Upper lobe of left lung (tissue), 6 donors: Measurements from ENCODE around the gene EAF1. TPM values are rescaled to one million over a fixed set of nuclear protein-coding genes. Genes with fewer than 3 reads are reported as not detected.
"Not testable (repeated sequence)": the region's sequence is repeated elsewhere in the genome, so short reads cannot be mapped to it uniquely, and the experiment has no call there.

Source experiments
- ATAC-seq, 2 donors: fragments of 200-7000 bp; cut with Tn5 transposase; one replicate each; pipeline ENCODE4 v1.9.1; 2022; ENCODE audit warnings: mild to moderate bottlenecking in 2 of 2, moderate library complexity in 2 of 2; ENCODE audit not compliant: low FRiP score in 2 of 2
- DNase-seq, 2 donors: peaks; one replicate each; pipeline ENCODE4 v3.0.0-alpha.2; 2019 to 2020
- H3K27ac ChIP-seq, 4 donors: fragments of 200-600 bp; sonication (generic); one replicate each; pipeline ENCODE4 v1.5.1; 2016 to 2019
- H3K27me3 ChIP-seq, 4 donors: fragments of 200-600 bp; sonication (generic); one replicate each; pipeline ENCODE4 v1.5.1; 2017 to 2019
- H3K36me3 ChIP-seq, 4 donors: fragments of 200-600 bp; sonication (generic); one replicate each; pipeline ENCODE4 v1.5.1; 2016 to 2019
- H3K4me1 ChIP-seq, 4 donors: fragments of 200-600 bp; sonication (generic); one replicate each; pipeline ENCODE4 v1.5.1; 2018 to 2019
- H3K4me3 ChIP-seq, 4 donors: fragments of 200-600 bp; sonication (generic); one replicate each; pipeline ENCODE4 v1.5.1; 2017 to 2019; ENCODE audit warnings: mild to moderate bottlenecking in 2 of 4, moderate library complexity in 1 of 4
- H3K9me3 ChIP-seq, 4 donors: fragments of 200-600 bp; sonication (generic); one replicate each; pipeline ENCODE4 v1.5.1; 2018 to 2019
- CTCF ChIP-seq, 6 experiments: fragments of 450-650 bp in 4 of 6; fragments of 200-600 bp in 2 of 6; sonication (generic) in 2 of 6; IDR thresholded peaks; one replicate each; pipeline ENCODE4 v1.5.1; 2016 to 2019; ENCODE audit warnings: antibody characterized with exemption in 6 of 6
- EP300 ChIP-seq, 4 donors: sonication (generic); formaldehyde crosslinking; IDR thresholded peaks; one replicate each; pipeline ENCODE4 v1.5.1; 2017; ENCODE audit warnings: antibody characterized with exemption in 4 of 4, control low read depth in 2 of 4
- POLR2A ChIP-seq, 4 donors: fragments of 450-650 bp; IDR thresholded peaks; one replicate each; pipeline ENCODE4 v1.5.1; 2016 to 2017; ENCODE audit warnings: antibody characterized with exemption in 4 of 4, mild to moderate bottlenecking in 2 of 4
- POLR2AphosphoS5 ChIP-seq, 2 donors: sonication (generic); formaldehyde crosslinking; IDR thresholded peaks; one replicate each; pipeline ENCODE4 v1.5.1; 2017; ENCODE audit warnings: antibody characterized with exemption in 2 of 2
- WGBS, 2 donors: methylation state at CpG; one replicate each; pipeline ENCODE4 v1.1.5; 2017 to 2018; 5-methylcytosine and 5-hydroxymethylcytosine counted together
- total RNA-seq, 6 donors: library from RNA; depleted of rRNA in 4 of 6; stranded (reverse); fragments of >200 nt in 4 of 6; gene quantifications; one replicate each; pipeline versions ENCODE4 v1.1.0 to v1.2.1, GENCODE V29; 2016 to 2021
- donor health status: DM: no; HTN: no; CAD: no; lungs with moderate emphysema.
- donor health status: DM: no; HTN: yes; CAD: no; lungs with severe emphysema.

The EAF1 gene
- total RNA-seq, 6 donors from 2014 or later, result 21.1 to 45.1 (median 31.7) TPM

GRCh38 chr3:15387735-15388134 is 39.7 kb upstream of the EAF1 start:
- Histone ChIP-seq H3K9me3 (peaks cover 0 to 14% (median 5%) of the 10 kb centered on the region in 4 donors), H3K4me3 (no peak overlapping the region), H3K4me1 (peaks cover 0 to 21% (median 3%) of the 10 kb centered on the region in 4 donors), H3K36me3 (no peaks in the 10 kb centered on the region), H3K27me3 (no peaks in the 10 kb centered on the region), H3K27ac (no peak overlapping the region)
- 93 to 97% methylated on average over 3 of the region's 3 CpGs for WGBS, 2 donors
- DNase-seq (no peak), ATAC-seq (no peak)
- TF ChIP-seq POLR2AphosphoS5 (IDR thresholded peaks at IDR 0.05) (no peak), CTCF (IDR thresholded peaks at IDR 0.05) (no peak), EP300 (IDR thresholded peaks at IDR 0.05) (no peak), POLR2A (IDR thresholded peaks at IDR 0.05) (no peak)

GRCh38 chr3:15388335-15388734 is 39.1 kb upstream of the EAF1 start:
- H3K27ac ChIP-seq, DNase-seq, ATAC-seq, H3K36me3 ChIP-seq, H3K27me3 ChIP-seq, H3K4me3 ChIP-seq: not testable (repeated sequence)
- 90 to 98% methylated on average over 3 of the region's 3 CpGs for WGBS, 2 donors
- Histone ChIP-seq H3K4me1 (peaks cover 0 to 21% (median 3%) of the 10 kb centered on the region in 4 donors), H3K9me3 (peaks cover 0 to 14% (median 5%) of the 10 kb centered on the region in 4 donors)

GRCh38 chr3:15390460-15390859 is 36.9 kb upstream of the EAF1 start:
- TF ChIP-seq POLR2AphosphoS5 (IDR thresholded peaks at IDR 0.05) (no peak), EP300 (IDR thresholded peaks at IDR 0.05) (no peak), POLR2A (IDR thresholded peaks at IDR 0.05) (no peak), CTCF (IDR thresholded peaks at IDR 0.05) (no peak)
- Histone ChIP-seq H3K36me3 (no peaks in the 10 kb centered on the region), H3K27me3 (no peaks in the 10 kb centered on the region), H3K9me3 (peaks cover 0 to 14% (median 5%) of the 10 kb centered on the region in 4 donors), H3K27ac (peak overlapping the region in 1 of 4 donors; percentile 56), H3K4me1 (peaks cover 0 to 19% (median 3%) of the 10 kb centered on the region in 4 donors), H3K4me3 (no peak overlapping the region)
- ATAC-seq, result peak in 1 of 2 donors; percentile 29
- DNase-seq, result peak in 1 of 2 donors; percentile 56
- WGBS, 2 donors, result 49 to 54% methylated on average over 6 of the region's 6 CpGs

- ATAC-seq, result no peak
- H3K27ac ChIP-seq, result peak overlapping the region in 1 of 4 donors; percentile 56
Measured at GRCh38 chr3:15391007-15391406, 36.4 kb upstream of the EAF1 start.

GRCh38 chr3:15393252-15393651 is 34.1 kb upstream of the EAF1 start:
- H3K9me3 ChIP-seq, ATAC-seq, H3K27ac ChIP-seq, H3K36me3 ChIP-seq, H3K27me3 ChIP-seq, H3K4me3 ChIP-seq, H3K4me1 ChIP-seq, DNase-seq: not testable (repeated sequence)
- WGBS, 2 donors, result 88 to 94% methylated on average over 2 of the region's 2 CpGs

More at GRCh38 chr3:15391007-15391406, 36.4 kb upstream of the EAF1 start:
- WGBS, 2 donors, result 82 to 84% methylated on average over 5 of the region's 5 CpGs
- no peaks in the 10 kb centered on the region for H3K27me3 ChIP-seq
- H3K36me3 ChIP-seq, result no peaks in the 10 kb centered on the region
- TF ChIP-seq POLR2AphosphoS5 (IDR thresholded peaks at IDR 0.05) (no peak), CTCF (IDR thresholded peaks at IDR 0.05) (no peak), EP300 (IDR thresholded peaks at IDR 0.05) (no peak), POLR2A (IDR thresholded peaks at IDR 0.05) (no peak)
- peaks cover 0 to 10% (median 3%) of the 10 kb centered on the region in 4 donors for H3K9me3 ChIP-seq
- peaks cover 0 to 14% (median 3%) of the 10 kb centered on the region in 4 donors for H3K4me1 ChIP-seq
- DNase-seq, result no peak
- no peak overlapping the region for H3K4me3 ChIP-seq

GRCh38 chr3:15398731-15399133 is 28.7 kb upstream of the EAF1 start:
- H3K27me3 ChIP-seq, DNase-seq, H3K36me3 ChIP-seq, H3K27ac ChIP-seq, ATAC-seq, H3K9me3 ChIP-seq, H3K4me3 ChIP-seq, H3K4me1 ChIP-seq: not testable (repeated sequence)
- peak in 4 of 6 experiments; percentile 15 to 43 (median 39) for TF ChIP-seq CTCF (IDR thresholded peaks at IDR 0.05)
- WGBS, 2 donors, result 92% methylated on average over 3 of the region's 3 CpGs
